Neural progenitor cell (in vitro differentiated cells): ENCODE data around the gene ZMYM5. TPM values are rescaled to one million over a fixed set of nuclear protein-coding genes. Genes with fewer than 3 reads are reported as not detected.
"Not testable (repeated sequence)": the region's sequence is repeated elsewhere in the genome, so short reads cannot be mapped to it uniquely, and the experiment has no call there.

Experiments
- DNase-seq: peaks from one replicate; pipeline ENCODE4 v3.0.0-alpha.2; 2016; ENCODE audit warnings: low spot score
- H2AFZ ChIP-seq: fragments of 200-600 bp; sonication (generic); replicated peaks from 2 replicates; pipeline ENCODE4 v1.6.1; 2016; ENCODE audit warnings: antibody characterized with exemption
- H3F3A ChIP-seq: fragments of 200-600 bp; sonication (generic); 2 replicates; pipeline ENCODE4 v1.6.1; 2016; ENCODE audit warnings: antibody characterized with exemption, low read depth
- H3K27ac ChIP-seq: fragments of 200-600 bp; sonication (generic); 2 replicates; pipeline ENCODE4 v1.5.1; 2016; ENCODE audit warnings: mild to moderate bottlenecking
- H3K27me3 ChIP-seq: fragments of 200-600 bp; sonication (generic); 2 replicates; pipeline ENCODE4 v1.6.1; 2016; ENCODE audit warnings: mild to moderate bottlenecking, moderate library complexity
- H3K36me3 ChIP-seq: fragments of 200-600 bp; sonication (generic); 2 replicates; pipeline ENCODE4 v1.5.1; 2016
- H3K4me1 ChIP-seq: fragments of 200-600 bp; sonication (generic); 2 replicates; pipeline ENCODE4 v1.6.1; 2016; ENCODE audit warnings: mixed run types
- H3K4me2 ChIP-seq: fragments of 200-600 bp; sonication (generic); 2 replicates; pipeline ENCODE4 v1.6.1; 2016
- H3K4me3 ChIP-seq: fragments of 200-600 bp; sonication (generic); 2 replicates; pipeline ENCODE4 v1.5.1; 2016
- H3K79me2 ChIP-seq: fragments of 200-600 bp; sonication (generic); 2 replicates; pipeline ENCODE4 v1.6.1; 2016; ENCODE audit warnings: low read depth
- H3K9ac ChIP-seq: fragments of 200-600 bp; sonication (generic); 2 replicates; pipeline ENCODE4 v1.6.1; 2016
- H3K9me3 ChIP-seq: fragments of 200-600 bp; sonication (generic); 2 replicates; pipeline ENCODE4 v1.5.1; 2016; ENCODE audit warnings: low read depth
- H4K20me1 ChIP-seq: fragments of 200-600 bp; sonication (generic); 2 replicates; pipeline ENCODE4 v1.6.1; 2016; ENCODE audit warnings: low read depth
- H3K27ac Mint-ChIP-seq: 3 replicates; pipeline ENCODE4 v1.8.0; 2021; ENCODE audit warnings: mixed read lengths
- H3K27me3 Mint-ChIP-seq: 2 replicates; pipeline ENCODE4 v1.8.0; 2022; ENCODE audit warnings: low read depth, mild to moderate bottlenecking, inconsistent platforms, moderate library complexity, mixed read lengths; ENCODE audit not compliant: insufficient read depth
- H3K36me3 Mint-ChIP-seq: 3 replicates; pipeline ENCODE4 v1.8.0; 2021; ENCODE audit warnings: mixed read lengths
- H3K4me1 Mint-ChIP-seq: 3 replicates; pipeline ENCODE4 v1.8.0; 2021; ENCODE audit warnings: mixed read lengths
- H3K4me3 Mint-ChIP-seq: 3 replicates; pipeline ENCODE4 v1.8.0; 2021; ENCODE audit warnings: mild to moderate bottlenecking, moderate library complexity, mixed read lengths
- H3K9me3 Mint-ChIP-seq: 3 replicates; pipeline ENCODE4 v1.8.0; 2020; ENCODE audit warnings: mixed read lengths
- CTCF ChIP-seq: fragments of 200-600 bp; sonication (generic); IDR thresholded peaks from 2 replicates; pipeline ENCODE4 v1.5.1; 2017; ENCODE audit warnings: antibody characterized with exemption, mild to moderate bottlenecking
- EZH2 ChIP-seq: fragments of 200-600 bp; sonication (generic); IDR thresholded peaks from 2 replicates; pipeline ENCODE4 v1.6.1; 2017; ENCODE audit warnings: antibody characterized with exemption, mild to moderate bottlenecking, moderate library complexity
- EZH2phosphoT487 ChIP-seq: fragments of 200-600 bp; sonication (generic); IDR thresholded peaks from 2 replicates; pipeline ENCODE4 v1.6.1; 2017; ENCODE audit warnings: antibody characterized with exemption
- total RNA-seq: library from RNA; depleted of rRNA; stranded (reverse); fragments of >200 nt; gene quantifications from 2 replicates; pipeline ENCODE4 v1.2.3, GENCODE V29; 2015; ENCODE audit warnings: low replicate concordance

The ZMYM5 gene
- total RNA-seq, 1 donor from 2014 or later: 22.1 TPM

GRCh38 chr13:19861762-19862161 is 1.7 kb downstream of the ZMYM5 start:
- Histone ChIP-seq H3K9me3 (no peaks in the 10 kb centered on the region), H3K4me2 (peak overlapping the region; percentile 93), H3K4me3 (peak overlapping the region; percentile 81), H2AFZ (no peak overlapping the region), H3K27me3 (no peaks in the 10 kb centered on the region), H3K79me2 (peaks cover 59% of the 10 kb centered on the region), H3K27ac (no peak overlapping the region), H4K20me1 (peaks cover 15% of the 10 kb centered on the region), H3K36me3 (peaks cover 5% of the 10 kb centered on the region), H3K4me1 (peaks cover 13% of the 10 kb centered on the region), H3F3A (peaks cover 21% of the 10 kb centered on the region), H3K9ac (no peak overlapping the region)
- DNase-seq: no peak
- peaks cover 22% of the 10 kb centered on the region for H3K4me1 Mint-ChIP-seq
- H3K27ac Mint-ChIP-seq: peak overlapping the region; percentile 98
- peak overlapping the region; percentile 97 for H3K4me3 Mint-ChIP-seq
- H3K27me3 Mint-ChIP-seq: no peaks in the 10 kb centered on the region
- no peak for TF ChIP-seq EZH2
- TF ChIP-seq CTCF: no peak
- TF ChIP-seq EZH2phosphoT487: no peak
- peaks cover 26% of the 10 kb centered on the region for H3K36me3 Mint-ChIP-seq
- H3K9me3 Mint-ChIP-seq: peaks cover 10% of the 10 kb centered on the region

- Histone ChIP-seq H3K36me3 (peaks cover 5% of the 10 kb centered on the region), H3F3A (peaks cover 21% of the 10 kb centered on the region), H3K4me1 (peaks cover 13% of the 10 kb centered on the region), H4K20me1 (peaks cover 15% of the 10 kb centered on the region), H3K9ac (no peak overlapping the region), H3K27ac (no peak overlapping the region), H3K4me2 (peak overlapping the region; percentile 93), H3K27me3 (no peaks in the 10 kb centered on the region), H3K9me3 (no peaks in the 10 kb centered on the region), H3K79me2 (peaks cover 65% of the 10 kb centered on the region), H2AFZ (no peak overlapping the region), H3K4me3 (peak overlapping the region; percentile 81)
- DNase-seq: peak; percentile 41
- peaks cover 26% of the 10 kb centered on the region for H3K36me3 Mint-ChIP-seq
- H3K9me3 Mint-ChIP-seq: peaks cover 10% of the 10 kb centered on the region
- TF ChIP-seq EZH2phosphoT487: no peak
- no peak for TF ChIP-seq CTCF
- TF ChIP-seq EZH2: no peak
- peaks cover 22% of the 10 kb centered on the region for H3K4me1 Mint-ChIP-seq
- H3K27ac Mint-ChIP-seq: no peak overlapping the region
- peak overlapping the region; percentile 97 for H3K4me3 Mint-ChIP-seq
- H3K27me3 Mint-ChIP-seq: no peaks in the 10 kb centered on the region
Observed at GRCh38 chr13:19860884-19861655, 2.4 kb downstream of the ZMYM5 start.

GRCh38 chr13:19857637-19858036 is 5.8 kb downstream of the ZMYM5 start:
- peaks cover 18% of the 10 kb centered on the region for H4K20me1 ChIP-seq
- H2AFZ ChIP-seq, H3K27ac Mint-ChIP-seq, H3K4me3 Mint-ChIP-seq, H3K9ac ChIP-seq, H3F3A ChIP-seq, H3K27me3 Mint-ChIP-seq, H3K4me2 ChIP-seq, DNase-seq, H3K9me3 ChIP-seq, H3K9me3 Mint-ChIP-seq, H3K27ac ChIP-seq, H3K4me3 ChIP-seq, H3K27me3 ChIP-seq: not testable (repeated sequence)
- H3K36me3 Mint-ChIP-seq: peaks cover 27% of the 10 kb centered on the region
- peaks cover 97% of the 10 kb centered on the region for H3K79me2 ChIP-seq
- peaks cover 13% of the 10 kb centered on the region for H3K4me1 ChIP-seq
- peaks cover 17% of the 10 kb centered on the region for H3K4me1 Mint-ChIP-seq
- peaks cover 11% of the 10 kb centered on the region for H3K36me3 ChIP-seq

- H3K9me3 ChIP-seq: no peaks in the 10 kb centered on the region
- H3K9ac ChIP-seq: no peak overlapping the region
- Mint-ChIP-seq H3K27me3 (peaks cover 2% of the 10 kb centered on the region), H3K27ac (no peak overlapping the region), H3K9me3 (peaks cover 4% of the 10 kb centered on the region), H3K4me3 (no peak overlapping the region), H3K4me1 (no peaks in the 10 kb centered on the region), H3K36me3 (peaks cover 20% of the 10 kb centered on the region)
- H2AFZ ChIP-seq: no peak overlapping the region
- H4K20me1 ChIP-seq: peaks cover 3% of the 10 kb centered on the region
- no peak overlapping the region for H3K4me2 ChIP-seq
- no peak for DNase-seq
- H3K27ac ChIP-seq: no peak overlapping the region
- H3F3A ChIP-seq: no peaks in the 10 kb centered on the region
- H3K79me2 ChIP-seq: peaks cover 90% of the 10 kb centered on the region
- no peaks in the 10 kb centered on the region for H3K27me3 ChIP-seq
- TF ChIP-seq EZH2: no peak
- TF ChIP-seq CTCF: no peak
- TF ChIP-seq EZH2phosphoT487: no peak
- no peak overlapping the region for H3K4me3 ChIP-seq
- H3K36me3 ChIP-seq: peaks cover 17% of the 10 kb centered on the region
- H3K4me1 ChIP-seq: no peaks in the 10 kb centered on the region
Observed at GRCh38 chr13:19852766-19853165, 10.7 kb downstream of the ZMYM5 start.
